GM12878 (cell line): ENCODE data around the gene ZDHHC7. TPM values are rescaled to one million over a fixed set of nuclear protein-coding genes. Genes with fewer than 3 reads are reported as not detected.

Experiments used
- ATAC-seq: fragments of 200-7000 bp; cut with Tn5 transposase; 3 replicates; pipeline ENCODE4 v1.9.1; 2020; ENCODE audit warnings: mild to moderate bottlenecking, moderate library complexity
- BruUV-seq: library from RNA; stranded (reverse); fragments of 400-500 nt; replicated peaks from 2 replicates; lab custom pipeline; 2021; lab: Mats Ljungman, UMichigan
- CTCF ChIA-PET: fragments of 300-600 bp; sonication (Branson Sonifier 250); formaldehyde crosslinking; extraction: SDS; loops from one replicate; lab custom pipeline; 2021; ENCODE audit warnings: inconsistent platforms; lab: Yijun Ruan, JAX
- POLR2A ChIA-PET: fragments of 350-600 bp; formaldehyde crosslinking; extraction: SDS; loops from one replicate; lab custom pipeline; 2021; ENCODE audit warnings: inconsistent platforms; lab: Charles Lee
- RAD21 ChIA-PET: fragments of 300-600 bp; sonication (Branson Sonifier 250); formaldehyde crosslinking; loops from one replicate; lab custom pipeline; 2023; ENCODE audit warnings: antibody characterized with exemption; ENCODE audit not compliant: unreplicated experiment; lab: Charles Lee
- SMC1A ChIA-PET: fragments of 300-600 bp; sonication (Branson Sonifier 250); formaldehyde crosslinking; loops from one replicate; lab custom pipeline; 2023; ENCODE audit not compliant: unreplicated experiment, uncharacterized antibody; lab: Charles Lee
- DNase-seq: peaks from one replicate; pipeline ENCODE4 v3.0.0-alpha.2; 2011; ENCODE audit warnings: low read depth, low spot score
- FAIRE-seq: peaks from 3 replicates; lab custom pipeline; 2011; peaks lifted over from hg19 to GRCh38; lab: Jason Lieb, UNC
- H2AFZ ChIP-seq: 2 replicates; pipeline ENCODE4 v1.6.0; 2011; ENCODE audit warnings: low read depth, low read length, control low read depth; ENCODE audit not compliant: control insufficient read depth
- H3K27ac ChIP-seq: 2 replicates; pipeline ENCODE4 v1.5.1; 2011; ENCODE audit warnings: control low read depth; ENCODE audit not compliant: control insufficient read depth, insufficient read depth
- H3K27me3 ChIP-seq, 2 experiments: replicated peaks in 1 of 2; 2 replicates each; pipeline versions ENCODE4 v1.6.0 to v1.6.1; 2011; ENCODE audit warnings: low read length in 1 of 2; ENCODE audit not compliant: control insufficient read depth in 2 of 2, insufficient read depth in 2 of 2
- H3K36me3 ChIP-seq, 2 experiments: 2 replicates each; pipeline ENCODE4 v1.5.1; 2011; ENCODE audit warnings: low read length in 1 of 2; ENCODE audit not compliant: control insufficient read depth in 2 of 2, insufficient read depth in 2 of 2
- H3K4me1 ChIP-seq: 2 replicates; pipeline ENCODE4 v1.6.1; 2011; ENCODE audit warnings: mild to moderate bottlenecking, low read length, moderate library complexity, mixed read lengths; ENCODE audit not compliant: control insufficient read depth, insufficient read depth
- H3K4me2 ChIP-seq: 2 replicates; pipeline ENCODE4 v1.6.0; 2011; ENCODE audit warnings: control low read depth; ENCODE audit not compliant: control insufficient read depth, insufficient read depth
- H3K4me3 ChIP-seq: fragments of 200-600 bp; sonication (generic); 2 replicates; pipeline ENCODE4 v1.5.1; 2016
- H3K79me2 ChIP-seq: 2 replicates; pipeline ENCODE4 v1.6.0; 2011; ENCODE audit warnings: low read length; ENCODE audit not compliant: control insufficient read depth, insufficient read depth
- H3K9ac ChIP-seq: 2 replicates; pipeline ENCODE4 v1.8.0; 2011; ENCODE audit warnings: low read length, control low read depth, mixed read lengths; ENCODE audit not compliant: control insufficient read depth, insufficient read depth
- H3K9me3 ChIP-seq: replicated peaks from 3 replicates; pipeline ENCODE4 v1.5.1; 2011; ENCODE audit warnings: mild to moderate bottlenecking, low read length; ENCODE audit not compliant: control insufficient read depth, insufficient read depth
- H4K20me1 ChIP-seq: 2 replicates; pipeline ENCODE4 v1.6.0; 2011; ENCODE audit not compliant: control insufficient read depth, insufficient read depth
- BHLHE40 ChIP-seq, 2 experiments: fragments of 450-650 bp in 1 of 2; IDR thresholded peaks; 2 replicates each; pipeline ENCODE4 v1.6.1; 2011 to 2017; ENCODE audit warnings: low read depth in 2 of 2, borderline replicate concordance in 1 of 2, improper control_type of control experiment in 1 of 2, low read length in 1 of 2, mild to moderate bottlenecking in 1 of 2
- CREM ChIP-seq: IDR thresholded peaks from 2 replicates; pipeline ENCODE4 v1.6.1; 2014; ENCODE audit warnings: antibody characterized with exemption, low read depth
- EED ChIP-seq: sonication (generic); IDR thresholded peaks from 2 replicates; pipeline ENCODE4 v1.6.1; 2016; ENCODE audit warnings: antibody characterized with exemption, low read depth
- EP300 ChIP-seq, 2 experiments: fragments of 150-350 bp in 1 of 2; IDR thresholded peaks; 2 replicates each; pipeline ENCODE4 v1.6.1; 2011 to 2012; ENCODE audit warnings: low read depth in 2 of 2, low read length in 2 of 2, borderline replicate concordance in 1 of 2, improper control_type of control experiment in 1 of 2, inconsistent platforms in 1 of 2; ENCODE audit not compliant: control insufficient read depth in 1 of 2
- ESRRA ChIP-seq: IDR thresholded peaks from 2 replicates; pipeline ENCODE4 v1.6.1; 2012; ENCODE audit warnings: mild to moderate bottlenecking, low read length, improper control_type of control experiment
- EZH2 ChIP-seq: IDR thresholded peaks from 2 replicates; pipeline ENCODE4 v1.6.1; 2012; ENCODE audit warnings: low read depth, mild to moderate bottlenecking, control low read depth, inconsistent platforms, low read length, borderline replicate concordance; ENCODE audit not compliant: control insufficient read depth
- FOXK2 ChIP-seq: fragments of 450-650 bp; IDR thresholded peaks from 2 replicates; pipeline ENCODE4 v1.6.1; 2017; ENCODE audit warnings: mild to moderate bottlenecking, moderate library complexity
- NRF1 ChIP-seq: conservative IDR thresholded peaks from 2 replicates; pipeline ENCODE4 v1.6.1; 2011; ENCODE audit warnings: mild to moderate bottlenecking, low read depth, low read length, improper control_type of control experiment
- POLR2AphosphoS5 ChIP-seq: IDR thresholded peaks from 2 replicates; pipeline ENCODE4 v1.6.1; 2011; ENCODE audit warnings: mild to moderate bottlenecking, low read length, inconsistent platforms
- SIN3A ChIP-seq: IDR thresholded peaks from 2 replicates; pipeline ENCODE4 v1.6.1; 2012; ENCODE audit warnings: low read depth, low read length, improper control_type of control experiment
- ZNF384 ChIP-seq: IDR thresholded peaks from 2 replicates; pipeline ENCODE4 v1.6.1; 2012; ENCODE audit warnings: low read depth, mild to moderate bottlenecking, low read length, improper control_type of control experiment, borderline replicate concordance
- ZNF622 ChIP-seq: fragments of 450-650 bp; IDR thresholded peaks from 2 replicates; pipeline ENCODE4 v1.6.1; 2017; ENCODE audit warnings: mild to moderate bottlenecking, inconsistent platforms
- WGBS: methylation state at CpG from one replicate; pipeline ENCODE4 v1.1.6; 2016; ENCODE audit warnings: low lambda C conversion rate; ENCODE audit not compliant: insufficient replicate concordance, insufficient coverage; ENCODE audit errors: missing lambda C conversion rate; 5-methylcytosine and 5-hydroxymethylcytosine counted together
- in situ Hi-C: fragments of 300-500 bp; cut with MboI; formaldehyde crosslinking; loops from 9 replicates; pipeline ENCODE4 v1.14.3; 2018; ENCODE audit warnings: mixed read lengths
- intact Hi-C: fragments of 100-400 bp; cut with micrococcal nuclease; formaldehyde crosslinking; loops from one replicate; pipeline ENCODE4 v1.14.2; 2022; ENCODE audit not compliant: unreplicated experiment
- polyA plus RNA-seq, 11 experiments: library from polyadenylated mRNA; depleted of rRNA in 4 of 11; unstranded in 6 of 11; stranded (reverse) in 5 of 11; fragments of >200 nt; fragmentation: Nextera tagmentation in 4 of 11; fragmentation: Illumina TruSeq in 1 of 11; extraction: Ambion mirVana in 4 of 11; extraction: Trizol in 1 of 11; gene quantifications; 1 replicate in 1 of 11; 2 replicates in 10 of 11; pipeline versions ENCODE4 v1.2.1 to v1.2.3, GENCODE V29; 2011 to 2016; ENCODE audit warnings: inconsistent platforms in 2 of 11, missing spikeins in 2 of 11, low read depth in 1 of 11
- total RNA-seq, 4 experiments: library from RNA; depleted of rRNA in 3 of 4; stranded (reverse); fragments of >200 nt in 3 of 4; fragmentation: Illumina TruSeq in 1 of 4; extraction: Trizol in 1 of 4; gene quantifications; 2 replicates each; pipeline versions ENCODE4 v1.2.1 to v1.2.3, GENCODE V29; 2013 to 2021
- TF ChIP-seq, protein P1 (sequence below): fragments of 450-650 bp; conservative IDR thresholded peaks from 2 replicates; pipeline ENCODE4 v1.6.1; 2017; ENCODE audit warnings: mild to moderate bottlenecking, moderate library complexity
- TF ChIP-seq, protein P2 (sequence below): IDR thresholded peaks from 2 replicates; pipeline ENCODE4 v1.6.1; 2012; ENCODE audit warnings: low read length, inconsistent platforms
- TF ChIP-seq, protein P3 (sequence below): fragments of 450-650 bp; IDR thresholded peaks from 2 replicates; pipeline ENCODE4 v1.6.1; 2016; ENCODE audit warnings: mild to moderate bottlenecking, moderate library complexity, borderline replicate concordance

ZDHHC7 gene
- total and polyA plus RNA-seq, 10 of the 15 experiments (the other 5 are each of a cell fraction or from before 2014, with no cell fraction given): 0.87 to 26.0 (median 20.0) TPM

DNA sequence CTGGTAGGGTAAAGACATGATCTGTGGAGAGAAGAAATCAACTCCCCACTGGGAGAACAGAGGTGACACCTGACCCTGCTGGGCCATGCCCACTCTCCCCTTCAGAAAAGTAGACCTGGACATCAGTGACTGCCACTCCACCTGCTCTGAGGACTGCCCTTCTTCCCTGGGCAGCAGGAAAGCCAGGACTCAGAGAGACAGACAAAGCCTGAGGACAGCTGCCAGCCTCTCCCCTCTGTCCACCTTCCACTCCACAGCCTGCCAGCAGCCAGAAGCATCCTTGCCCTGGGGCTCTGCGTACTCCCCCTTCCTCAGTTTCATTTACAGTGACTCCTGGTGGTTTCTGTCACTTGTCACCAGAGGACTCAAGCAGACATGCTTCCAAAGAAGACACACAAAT is 24.5 kb downstream of the ZDHHC7 start:
- Histone ChIP-seq H2AFZ (no peak overlapping the region), H3K4me1 (no peaks in the 10 kb centered on the region), H3K79me2 (no peaks in the 10 kb centered on the region), H3K36me3 (peaks cover 23 to 33% of the 10 kb centered on the region in 2 experiments; a peak in 3 of 4 replicates)
- SMC1A ChIA-PET: no interaction called here
- ATAC-seq: no peak
- POLR2A ChIA-PET: no interaction called here
- in situ Hi-C loops (no loop called here), intact Hi-C loops (no loop called here)
- CTCF ChIA-PET: no interaction called here
- WGBS: 95% methylated on average over 1 of the region's 1 CpG
- TF ChIP-seq EZH2 (no peak), FOXK2 (no peak), ZNF384 (no peak), EED (no peak), SIN3A (no peak), POLR2AphosphoS5 (no peak), ESRRA (no peak), NRF1 (no peak), EP300 (IDR thresholded peaks at IDR 0.05; ENCODE audit: borderline replicate concordance in 1 of 2, control insufficient read depth in 1 of 2, low read depth in 2 of 2, low read length in 2 of 2) (no peak), CREM (no peak), BHLHE40 (IDR thresholded peaks at IDR 0.05; ENCODE audit: borderline replicate concordance in 1 of 2, low read depth in 2 of 2, low read length in 1 of 2) (no peak), ZNF622 (no peak)
- TF ChIP-seq, protein P1, sequence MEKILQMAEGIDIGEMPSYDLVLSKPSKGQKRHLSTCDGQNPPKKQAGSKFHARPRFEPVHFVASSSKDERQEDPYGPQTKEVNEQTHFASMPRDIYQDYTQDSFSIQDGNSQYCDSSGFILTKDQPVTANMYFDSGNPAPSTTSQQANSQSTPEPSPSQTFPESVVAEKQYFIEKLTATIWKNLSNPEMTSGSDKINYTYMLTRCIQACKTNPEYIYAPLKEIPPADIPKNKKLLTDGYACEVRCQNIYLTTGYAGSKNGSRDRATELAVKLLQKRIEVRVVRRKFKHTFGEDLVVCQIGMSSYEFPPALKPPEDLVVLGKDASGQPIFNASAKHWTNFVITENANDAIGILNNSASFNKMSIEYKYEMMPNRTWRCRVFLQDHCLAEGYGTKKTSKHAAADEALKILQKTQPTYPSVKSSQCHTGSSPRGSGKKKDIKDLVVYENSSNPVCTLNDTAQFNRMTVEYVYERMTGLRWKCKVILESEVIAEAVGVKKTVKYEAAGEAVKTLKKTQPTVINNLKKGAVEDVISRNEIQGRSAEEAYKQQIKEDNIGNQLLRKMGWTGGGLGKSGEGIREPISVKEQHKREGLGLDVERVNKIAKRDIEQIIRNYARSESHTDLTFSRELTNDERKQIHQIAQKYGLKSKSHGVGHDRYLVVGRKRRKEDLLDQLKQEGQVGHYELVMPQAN: no peak
- TF ChIP-seq, protein P2, sequence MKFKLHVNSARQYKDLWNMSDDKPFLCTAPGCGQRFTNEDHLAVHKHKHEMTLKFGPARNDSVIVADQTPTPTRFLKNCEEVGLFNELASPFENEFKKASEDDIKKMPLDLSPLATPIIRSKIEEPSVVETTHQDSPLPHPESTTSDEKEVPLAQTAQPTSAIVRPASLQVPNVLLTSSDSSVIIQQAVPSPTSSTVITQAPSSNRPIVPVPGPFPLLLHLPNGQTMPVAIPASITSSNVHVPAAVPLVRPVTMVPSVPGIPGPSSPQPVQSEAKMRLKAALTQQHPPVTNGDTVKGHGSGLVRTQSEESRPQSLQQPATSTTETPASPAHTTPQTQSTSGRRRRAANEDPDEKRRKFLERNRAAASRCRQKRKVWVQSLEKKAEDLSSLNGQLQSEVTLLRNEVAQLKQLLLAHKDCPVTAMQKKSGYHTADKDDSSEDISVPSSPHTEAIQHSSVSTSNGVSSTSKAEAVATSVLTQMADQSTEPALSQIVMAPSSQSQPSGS: no peak
- TF ChIP-seq, protein P3, sequence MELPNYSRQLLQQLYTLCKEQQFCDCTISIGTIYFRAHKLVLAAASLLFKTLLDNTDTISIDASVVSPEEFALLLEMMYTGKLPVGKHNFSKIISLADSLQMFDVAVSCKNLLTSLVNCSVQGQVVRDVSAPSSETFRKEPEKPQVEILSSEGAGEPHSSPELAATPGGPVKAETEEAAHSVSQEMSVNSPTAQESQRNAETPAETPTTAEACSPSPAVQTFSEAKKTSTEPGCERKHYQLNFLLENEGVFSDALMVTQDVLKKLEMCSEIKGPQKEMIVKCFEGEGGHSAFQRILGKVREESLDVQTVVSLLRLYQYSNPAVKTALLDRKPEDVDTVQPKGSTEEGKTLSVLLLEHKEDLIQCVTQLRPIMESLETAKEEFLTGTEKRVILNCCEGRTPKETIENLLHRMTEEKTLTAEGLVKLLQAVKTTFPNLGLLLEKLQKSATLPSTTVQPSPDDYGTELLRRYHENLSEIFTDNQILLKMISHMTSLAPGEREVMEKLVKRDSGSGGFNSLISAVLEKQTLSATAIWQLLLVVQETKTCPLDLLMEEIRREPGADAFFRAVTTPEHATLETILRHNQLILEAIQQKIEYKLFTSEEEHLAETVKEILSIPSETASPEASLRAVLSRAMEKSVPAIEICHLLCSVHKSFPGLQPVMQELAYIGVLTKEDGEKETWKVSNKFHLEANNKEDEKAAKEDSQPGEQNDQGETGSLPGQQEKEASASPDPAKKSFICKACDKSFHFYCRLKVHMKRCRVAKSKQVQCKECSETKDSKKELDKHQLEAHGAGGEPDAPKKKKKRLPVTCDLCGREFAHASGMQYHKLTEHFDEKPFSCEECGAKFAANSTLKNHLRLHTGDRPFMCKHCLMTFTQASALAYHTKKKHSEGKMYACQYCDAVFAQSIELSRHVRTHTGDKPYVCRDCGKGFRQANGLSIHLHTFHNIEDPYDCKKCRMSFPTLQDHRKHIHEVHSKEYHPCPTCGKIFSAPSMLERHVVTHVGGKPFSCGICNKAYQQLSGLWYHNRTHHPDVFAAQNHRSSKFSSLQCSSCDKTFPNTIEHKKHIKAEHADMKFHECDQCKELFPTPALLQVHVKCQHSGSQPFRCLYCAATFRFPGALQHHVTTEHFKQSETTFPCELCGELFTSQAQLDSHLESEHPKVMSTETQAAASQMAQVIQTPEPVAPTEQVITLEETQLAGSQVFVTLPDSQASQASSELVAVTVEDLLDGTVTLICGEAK: no peak
- TF ChIP-seq, all 136 proteins: peak for 0
- FAIRE-seq (no peak), DNase-seq (no peak)
- RAD21 ChIA-PET: no interaction called here
- BruUV-seq: no TSS peak
- H3K9me3 ChIP-seq: no peaks in the 10 kb centered on the region
- H3K27ac ChIP-seq: no peak overlapping the region
- H3K27me3 ChIP-seq: no peaks in the 10 kb centered on the region
- H3K4me3 ChIP-seq: no peak overlapping the region
- no peak overlapping the region for H3K9ac ChIP-seq
- no peaks in the 10 kb centered on the region for H4K20me1 ChIP-seq
- no peak overlapping the region for H3K4me2 ChIP-seq
